ENCODE measurements around the gene LY6G6D.

Gene LY6G6D

GRCh38 chr6:31767096-31767645 lies 52.0 kb downstream of the LY6G6D start:
- no peak for DNase-seq
